GM19455 (cell line): ENCODE measurements around the gene AOC3.
A peak's percentile ranks its signal among the peaks of the same experiment; 100 is the strongest.

Source experiments
- ATAC-seq: cut with Tn5 transposase; IDR thresholded peaks from one replicate; pipeline ENCODE4 v1.9.1; 2021; ENCODE audit not compliant: unreplicated experiment

The AOC3 gene

GRCh38 chr17:42850954-42851353 is at the start of gene AOC3:
TSS of gene AOC3 (plus strand) at chr17:42851199. CDS start at chr17:42851344, 145 bp downstream.
- ATAC-seq: no peak

- ATAC-seq: no peak
Observed at GRCh38 chr17:42803074-42803883, 47.7 kb upstream of the AOC3 start.

- ATAC-seq: no peak
Observed at GRCh38 chr17:42804918-42805367, 46.1 kb upstream of the AOC3 start.

GRCh38 chr17:42806249-42806648 is 44.8 kb upstream of the AOC3 start:
- no peak for ATAC-seq

- ATAC-seq: no peak
Observed at GRCh38 chr17:42809250-42809649, 41.7 kb upstream of the AOC3 start.

GRCh38 chr17:42814633-42815399 is 36.2 kb upstream of the AOC3 start:
- no peak for ATAC-seq

GRCh38 chr17:42817866-42818265 is 33.1 kb upstream of the AOC3 start:
- ATAC-seq: no peak

- ATAC-seq: no peak
Observed at GRCh38 chr17:42818379-42818778, 32.6 kb upstream of the AOC3 start.

GRCh38 chr17:42819939-42820535 is 31.0 kb upstream of the AOC3 start:
- no peak for ATAC-seq

GRCh38 chr17:42821176-42821575 is 29.8 kb upstream of the AOC3 start:
- ATAC-seq: no peak

- ATAC-seq: no peak
Observed at GRCh38 chr17:42827472-42827871, 23.5 kb upstream of the AOC3 start.

GRCh38 chr17:42830971-42831370 is 20.0 kb upstream of the AOC3 start:
- no peak for ATAC-seq

GRCh38 chr17:42832213-42832933 is 18.6 kb upstream of the AOC3 start:
- peak; percentile 22 for ATAC-seq

GRCh38 chr17:42832934-42833766 is 17.8 kb upstream of the AOC3 start, which contains the start of gene PSME3:
TSS of gene PSME3 (plus strand) at chr17:42833397. CDS start at chr17:42833632, 235 bp downstream.
- peak; percentile 81 for ATAC-seq

GRCh38 chr17:42833767-42834422 is 17.1 kb upstream of the AOC3 start:
- no peak for ATAC-seq

GRCh38 chr17:42835732-42836131 is 15.3 kb upstream of the AOC3 start:
- no peak for ATAC-seq

- no peak for ATAC-seq
Observed at GRCh38 chr17:42841975-42842685, 8.9 kb upstream of the AOC3 start.

GRCh38 chr17:42843358-42843934 is 7.6 kb upstream of the AOC3 start:
- no peak for ATAC-seq

GRCh38 chr17:42844271-42844670 is 6.7 kb upstream of the AOC3 start, which contains the start of gene AOC2:
TSS of gene AOC2 (plus strand) at chr17:42844580. CDS start at chr17:42844627, 47 bp downstream.
- no peak for ATAC-seq
